ELR (cell line): Measurements from ENCODE around the gene EARS2.

ENCODE experiments used
- DNase-seq: peaks from one replicate; pipeline ENCODE4 v3.0.0-alpha.2; 2015; ENCODE audit warnings: low read depth

The EARS2 gene

DNA sequence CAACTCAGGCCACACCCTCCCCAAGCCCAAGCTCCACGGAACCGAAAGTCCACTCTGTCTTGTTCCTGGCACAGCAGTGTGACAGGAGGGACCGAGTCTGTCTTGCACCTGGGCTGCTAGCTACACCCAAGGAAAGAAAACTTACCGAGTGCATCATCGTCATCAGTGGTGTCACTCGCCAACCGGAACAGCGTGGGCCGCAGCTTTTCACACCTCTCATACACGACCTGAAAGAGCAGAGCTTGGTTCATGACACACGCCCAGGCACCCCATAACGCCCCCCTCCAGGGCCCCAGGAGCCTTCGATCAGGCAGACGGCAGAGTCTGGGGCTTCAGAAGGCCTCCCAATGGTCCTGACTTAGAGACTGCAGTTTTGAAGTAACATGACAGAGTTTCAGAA, 74.4 kb downstream of the EARS2 start:
- DNase-seq: no peak

GRCh38 chr16:23480257-23480656, 76.9 kb downstream of the EARS2 start:
- DNase-seq: no peak

GRCh38 chr16:23479138-23479537, 78.0 kb downstream of the EARS2 start:
- no peak for DNase-seq

GRCh38 chr16:23478566-23478965, 78.6 kb downstream of the EARS2 start:
- no peak for DNase-seq

DNA sequence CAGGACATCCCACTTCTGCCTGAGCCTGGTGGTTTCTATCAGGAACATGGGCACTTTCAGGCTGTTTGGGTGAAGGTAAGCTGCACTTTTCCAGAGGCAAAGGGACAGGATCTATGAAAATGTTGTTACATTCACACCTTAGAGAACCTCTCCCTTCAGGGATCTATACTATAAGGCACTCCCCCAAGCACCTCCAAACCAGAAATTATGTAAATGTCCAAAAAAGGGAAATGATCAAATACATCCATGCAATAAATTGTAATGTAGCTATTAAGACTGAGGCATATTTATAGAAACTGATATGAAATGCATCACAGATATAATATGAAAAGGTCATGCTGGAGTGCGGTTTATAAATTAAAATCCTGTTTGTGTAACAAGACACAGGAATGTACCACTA, 80.9 kb downstream of the EARS2 start:
- DNase-seq: no peak
